ENCODE results near the gene VSTM2B.
"Not testable (repeated sequence)": the region's sequence is repeated elsewhere in the genome, so short reads cannot be mapped to it uniquely, and the experiment has no call there.

VSTM2B gene

GRCh38 chr19:29532097-29532496, 6.3 kb downstream of the VSTM2B start:
- DNase-seq, result no peak

- DNase-seq, result no peak
These were observed 7.2 kb downstream of the VSTM2B start for GRCh38 chr19:29532956-29533355.

GRCh38 chr19:29533578-29534544, 8.1 kb downstream of the VSTM2B start:
- DNase-seq, result no peak

- no peak for DNase-seq
These were observed 9.5 kb downstream of the VSTM2B start for GRCh38 chr19:29535214-29535831.

- DNase-seq, result no peak
These were observed 10.3 kb downstream of the VSTM2B start for GRCh38 chr19:29535984-29536508.

GRCh38 chr19:29537181-29537580, 11.4 kb downstream of the VSTM2B start:
- DNase-seq, result no peak

GRCh38 chr19:29537601-29538000, 11.8 kb downstream of the VSTM2B start:
- DNase-seq, result no peak

GRCh38 chr19:29538146-29538545, 12.4 kb downstream of the VSTM2B start:
- no peak for DNase-seq

- no peak for DNase-seq
These were observed 12.9 kb downstream of the VSTM2B start for GRCh38 chr19:29538651-29539050.

GRCh38 chr19:29539131-29539530, 13.3 kb downstream of the VSTM2B start:
- DNase-seq, result no peak

- no peak for DNase-seq
These were observed 13.9 kb downstream of the VSTM2B start for GRCh38 chr19:29539670-29540069.

GRCh38 chr19:29540114-29540513, 14.3 kb downstream of the VSTM2B start:
- no peak for DNase-seq

GRCh38 chr19:29541473-29542253, 15.9 kb downstream of the VSTM2B start:
- DNase-seq, result no peak

- no peak for DNase-seq
These were observed 16.5 kb downstream of the VSTM2B start for GRCh38 chr19:29542327-29542726.

GRCh38 chr19:29542776-29543175, 17.0 kb downstream of the VSTM2B start:
- DNase-seq, result no peak

- no peak for DNase-seq
These were observed 17.6 kb downstream of the VSTM2B start for GRCh38 chr19:29543381-29543780.

GRCh38 chr19:29544656-29545360, 19.0 kb downstream of the VSTM2B start:
- no peak for DNase-seq

GRCh38 chr19:29545447-29545846, 19.7 kb downstream of the VSTM2B start:
- DNase-seq, result not testable (repeated sequence)

- DNase-seq, result no peak
These were observed 20.2 kb downstream of the VSTM2B start for GRCh38 chr19:29545866-29546582.

GRCh38 chr19:29546583-29547190, 20.9 kb downstream of the VSTM2B start:
- no peak for DNase-seq

GRCh38 chr19:29547361-29547960, 21.7 kb downstream of the VSTM2B start:
- no peak for DNase-seq
